OCI-LY3 (cell line): Measurements from ENCODE around the gene NPFFR1.
"Not testable (repeated sequence)": the region's sequence is repeated elsewhere in the genome, so short reads cannot be mapped to it uniquely, and the experiment has no call there.

ENCODE experiments used
- H2AFZ ChIP-seq: fragments of 200-600, 300-600 bp; shearing (Covaris generic); 2 replicates; pipeline ENCODE4 v1.6.0; 2014; ENCODE audit warnings: antibody characterized with exemption, low read depth, low read length
- H3K27ac ChIP-seq: fragments of 200-600, 300-600 bp; sonication (generic); 2 replicates; pipeline ENCODE4 v1.5.1; 2014; ENCODE audit warnings: mild to moderate bottlenecking, low read length, moderate library complexity, mixed read lengths
- H3K27me3 ChIP-seq: fragments of 200-600, 300-600 bp; sonication (generic); 2 replicates; pipeline ENCODE4 v1.6.1; 2014; ENCODE audit warnings: low read depth, low read length, mixed read lengths
- H3K36me3 ChIP-seq: fragments of 200-600, 300-600 bp; sonication (generic); replicated peaks from 2 replicates; pipeline ENCODE3; 2014; ENCODE audit warnings: low read depth, low read length, mixed read lengths
- H3K4me1 ChIP-seq: fragments of 300-600, 200-600 bp; sonication (generic); 2 replicates; pipeline ENCODE4 v1.6.1; 2014; ENCODE audit warnings: low read length, mixed read lengths
- H3K4me2 ChIP-seq: fragments of 200-600, 300-600 bp; sonication (generic); 2 replicates; pipeline ENCODE4 v1.6.1; 2014; ENCODE audit warnings: low read length, mixed read lengths
- H3K4me3 ChIP-seq: fragments of 300-600, 200-600 bp; sonication (generic); 2 replicates; pipeline ENCODE4 v1.5.1; 2014; ENCODE audit warnings: antibody characterized with exemption, mild to moderate bottlenecking, low read length, moderate library complexity
- H3K79me2 ChIP-seq: fragments of 300-600, 200-600 bp; shearing (Covaris generic); 2 replicates; pipeline ENCODE4 v1.6.1; 2014; ENCODE audit warnings: mild to moderate bottlenecking, low read length, mixed read lengths
- H3K9ac ChIP-seq: fragments of 300-600, 200-600 bp; shearing (Covaris generic); 2 replicates; pipeline ENCODE4 v1.6.0; 2014; ENCODE audit warnings: mild to moderate bottlenecking, low read length, moderate library complexity
- H3K9me3 ChIP-seq: fragments of 200-600, 300-600 bp; shearing (Covaris generic); 2 replicates; pipeline ENCODE4 v1.6.1; 2014; ENCODE audit warnings: low read length, mixed read lengths; ENCODE audit not compliant: insufficient read depth
- H4K20me1 ChIP-seq: fragments of 200-600, 300-600 bp; sonication (generic); 2 replicates; pipeline ENCODE4 v1.6.1; 2016; ENCODE audit warnings: low read length, mixed read lengths; ENCODE audit not compliant: insufficient read depth
- EZH2phosphoT487 ChIP-seq: fragments of 200-600 bp; shearing (Covaris generic); IDR thresholded peaks from 2 replicates; pipeline ENCODE4 v1.6.1; 2018; ENCODE audit warnings: antibody characterized with exemption, mixed run types, low read depth
- TF ChIP-seq, protein P1 (sequence below): fragments of 200-600, 300-600 bp; sonication (generic); IDR thresholded peaks from 2 replicates; pipeline ENCODE4 v1.5.1; 2014; ENCODE audit warnings: antibody characterized with exemption, low read length, low read depth

NPFFR1 gene

DNA sequence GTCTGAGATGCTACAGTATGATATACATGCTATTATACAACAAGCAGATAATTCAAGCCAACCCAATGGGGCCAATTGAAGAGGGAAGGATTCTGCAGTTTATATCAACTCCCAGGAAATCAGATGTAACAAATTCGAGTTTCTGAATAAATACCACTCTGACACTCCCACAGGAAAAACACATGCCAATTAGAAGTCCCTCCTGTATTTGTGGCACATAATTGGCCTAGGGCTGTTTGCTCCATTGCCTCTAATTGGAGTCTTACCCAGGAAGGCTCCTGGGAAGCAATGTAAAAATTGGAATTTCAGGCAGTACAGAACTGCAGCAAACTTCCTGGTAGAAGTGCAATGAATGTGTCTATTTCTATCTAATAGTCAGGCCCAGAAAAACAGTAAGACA, 55.3 kb downstream of the NPFFR1 start:
- Histone ChIP-seq H3K9ac (no peak overlapping the region), H3K4me3 (no peak overlapping the region), H3K27ac (no peak overlapping the region), H2AFZ (no peak overlapping the region), H3K9me3 (no peaks in the 10 kb centered on the region), H3K36me3 (peaks cover 15% of the 10 kb centered on the region), H4K20me1 (peaks cover 19% of the 10 kb centered on the region), H3K4me2 (no peak overlapping the region), H3K79me2 (peaks cover 97% of the 10 kb centered on the region), H3K27me3 (no peaks in the 10 kb centered on the region), H3K4me1 (peaks cover 47% of the 10 kb centered on the region)
- TF ChIP-seq EZH2phosphoT487, result no peak
- TF ChIP-seq, protein P1, sequence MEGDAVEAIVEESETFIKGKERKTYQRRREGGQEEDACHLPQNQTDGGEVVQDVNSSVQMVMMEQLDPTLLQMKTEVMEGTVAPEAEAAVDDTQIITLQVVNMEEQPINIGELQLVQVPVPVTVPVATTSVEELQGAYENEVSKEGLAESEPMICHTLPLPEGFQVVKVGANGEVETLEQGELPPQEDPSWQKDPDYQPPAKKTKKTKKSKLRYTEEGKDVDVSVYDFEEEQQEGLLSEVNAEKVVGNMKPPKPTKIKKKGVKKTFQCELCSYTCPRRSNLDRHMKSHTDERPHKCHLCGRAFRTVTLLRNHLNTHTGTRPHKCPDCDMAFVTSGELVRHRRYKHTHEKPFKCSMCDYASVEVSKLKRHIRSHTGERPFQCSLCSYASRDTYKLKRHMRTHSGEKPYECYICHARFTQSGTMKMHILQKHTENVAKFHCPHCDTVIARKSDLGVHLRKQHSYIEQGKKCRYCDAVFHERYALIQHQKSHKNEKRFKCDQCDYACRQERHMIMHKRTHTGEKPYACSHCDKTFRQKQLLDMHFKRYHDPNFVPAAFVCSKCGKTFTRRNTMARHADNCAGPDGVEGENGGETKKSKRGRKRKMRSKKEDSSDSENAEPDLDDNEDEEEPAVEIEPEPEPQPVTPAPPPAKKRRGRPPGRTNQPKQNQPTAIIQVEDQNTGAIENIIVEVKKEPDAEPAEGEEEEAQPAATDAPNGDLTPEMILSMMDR, result no peak

- peaks cover 99% of the 10 kb centered on the region for H3K79me2 ChIP-seq
- no peak overlapping the region for H3K27ac ChIP-seq
- H3K9me3 ChIP-seq, result no peaks in the 10 kb centered on the region
- TF ChIP-seq EZH2phosphoT487, result no peak
- peaks cover 19% of the 10 kb centered on the region for H4K20me1 ChIP-seq
- H3K4me1 ChIP-seq, result peaks cover 47% of the 10 kb centered on the region
- H3K4me3 ChIP-seq, result no peak overlapping the region
- peaks cover 17% of the 10 kb centered on the region for H3K36me3 ChIP-seq
- H2AFZ ChIP-seq, result no peak overlapping the region
- H3K9ac ChIP-seq, result no peak overlapping the region
- no peak overlapping the region for H3K4me2 ChIP-seq
- H3K27me3 ChIP-seq, result no peaks in the 10 kb centered on the region
Observed at GRCh38 chr10:70227548-70228320, 56.1 kb downstream of the NPFFR1 start.

GRCh38 chr10:70223728-70224127, 60.1 kb downstream of the NPFFR1 start:
- H3K79me2 ChIP-seq, result peaks cover 75% of the 10 kb centered on the region
- TF ChIP-seq, protein P1, result no peak
- no peak for TF ChIP-seq EZH2phosphoT487
- peaks cover 13% of the 10 kb centered on the region for H4K20me1 ChIP-seq
- peaks cover 53% of the 10 kb centered on the region for H3K4me1 ChIP-seq
- H3K27me3 ChIP-seq, result no peaks in the 10 kb centered on the region
- no peak overlapping the region; the same call in 1 of the 2 replicates for H3K27ac ChIP-seq
- H3K9ac ChIP-seq, result no peak overlapping the region
- H3K9me3 ChIP-seq, result no peaks in the 10 kb centered on the region
- H3K36me3 ChIP-seq, result peaks cover 16% of the 10 kb centered on the region
- H3K4me3 ChIP-seq, result no peak overlapping the region
- H2AFZ ChIP-seq, result no peak overlapping the region
- H3K4me2 ChIP-seq, result no peak overlapping the region

GRCh38 chr10:70222811-70223447, 60.9 kb downstream of the NPFFR1 start:
- Histone ChIP-seq H3K4me1 (peaks cover 48% of the 10 kb centered on the region), H3K79me2 (peaks cover 72% of the 10 kb centered on the region), H3K36me3 (peaks cover 13% of the 10 kb centered on the region)
- not testable (repeated sequence) for H3K9ac ChIP-seq, H2AFZ ChIP-seq, H4K20me1 ChIP-seq, H3K27ac ChIP-seq, H3K4me2 ChIP-seq, H3K4me3 ChIP-seq, H3K27me3 ChIP-seq, H3K9me3 ChIP-seq

- peaks cover 44% of the 10 kb centered on the region for H3K4me1 ChIP-seq
- H3K4me2 ChIP-seq, result no peak overlapping the region
- H3K27me3 ChIP-seq, result no peaks in the 10 kb centered on the region
- no peak for TF ChIP-seq EZH2phosphoT487
- TF ChIP-seq, protein P1, result no peak
- no peak overlapping the region for H2AFZ ChIP-seq
- H3K79me2 ChIP-seq, result peaks cover 67% of the 10 kb centered on the region
- peaks cover 16% of the 10 kb centered on the region for H3K36me3 ChIP-seq
- no peak overlapping the region for H3K4me3 ChIP-seq
- H4K20me1 ChIP-seq, result peaks cover 3% of the 10 kb centered on the region; the same call in 1 of the 2 replicates
- H3K27ac ChIP-seq, result 0 out of 2 replicates have a peak overlapping the region, but pooled peaks have one; percentile 23
- no peaks in the 10 kb centered on the region for H3K9me3 ChIP-seq
- no peak overlapping the region for H3K9ac ChIP-seq
Observed at GRCh38 chr10:70222340-70222794, 61.4 kb downstream of the NPFFR1 start.
